Neural cell (in vitro differentiated cells): ENCODE measurements around the gene DROSHA. TPM values are rescaled to one million over a fixed set of nuclear protein-coding genes. Genes with fewer than 3 reads are reported as not detected.

ENCODE experiments used
- H2AFZ ChIP-seq: fragments of 200-600, 300-800 bp; sonication (generic), shearing (Covaris generic); 2 replicates; pipeline ENCODE4 v1.6.0; 2014; ENCODE audit warnings: low read depth, mild to moderate bottlenecking, antibody characterized with exemption, low read length, moderate library complexity
- H3F3A ChIP-seq: fragments of 200-600 bp; shearing (Covaris generic); 2 replicates; pipeline ENCODE4 v1.6.1; 2016; ENCODE audit warnings: mild to moderate bottlenecking, moderate library complexity, mixed read lengths, antibody characterized with exemption, low read length; ENCODE audit not compliant: insufficient read depth, poor library complexity, severe bottlenecking
- H3K27ac ChIP-seq: fragments of 200-600, 300-800 bp; sonication (generic), shearing (Covaris generic); 2 replicates; pipeline ENCODE4 v1.5.1; 2014; ENCODE audit warnings: mild to moderate bottlenecking, low read length, moderate library complexity
- H3K27me3 ChIP-seq: fragments of 300-800, 200-600 bp; sonication (generic), shearing (Covaris generic); 2 replicates; pipeline ENCODE4 v1.6.0; 2014; ENCODE audit warnings: mild to moderate bottlenecking, low read depth, low read length, moderate library complexity; ENCODE audit not compliant: insufficient read depth
- H3K36me3 ChIP-seq: fragments of 300-800, 200-600 bp; sonication (generic), shearing (Covaris generic); 2 replicates; pipeline ENCODE4 v1.5.1; 2014; ENCODE audit warnings: mild to moderate bottlenecking, antibody characterized with exemption, low read length, moderate library complexity; ENCODE audit not compliant: insufficient read depth
- H3K4me2 ChIP-seq: fragments of 300-800, 200-600 bp; sonication (generic), shearing (Covaris generic); 2 replicates; pipeline ENCODE4 v1.6.0; 2014; ENCODE audit warnings: mild to moderate bottlenecking, low read length
- H3K4me3 ChIP-seq: fragments of 300-800, 200-600 bp; sonication (generic), shearing (Covaris generic); 2 replicates; pipeline ENCODE4 v1.5.1; 2014; ENCODE audit warnings: mild to moderate bottlenecking, low read length, moderate library complexity
- H3K79me2 ChIP-seq: fragments of 200-600 bp; shearing (Covaris generic); replicated peaks from 2 replicates; pipeline ENCODE4 v1.6.0; 2014; ENCODE audit warnings: mild to moderate bottlenecking, low read length, moderate library complexity; ENCODE audit not compliant: insufficient read depth
- H3K9ac ChIP-seq: fragments of 300-800, 200-600 bp; sonication (generic), shearing (Covaris generic); 2 replicates; pipeline ENCODE4 v1.6.1; 2016; ENCODE audit warnings: mild to moderate bottlenecking, low read length, mixed read lengths
- H3K9me2 ChIP-seq: fragments of 200-600 bp; shearing (Covaris generic); 2 replicates; pipeline ENCODE4 v1.6.1; 2016; ENCODE audit warnings: mild to moderate bottlenecking, low read length, mixed read lengths; ENCODE audit not compliant: insufficient read depth
- H3K9me3 ChIP-seq: fragments of 200-600, 300-800 bp; sonication (generic), shearing (Covaris generic); 2 replicates; pipeline ENCODE4 v1.6.1; 2016; ENCODE audit warnings: mild to moderate bottlenecking, mixed run types, low read length, moderate library complexity, mixed read lengths
- H4K20me1 ChIP-seq: fragments of 200-600 bp; shearing (Covaris generic); 2 replicates; pipeline ENCODE4 v1.6.1; 2016; ENCODE audit warnings: mild to moderate bottlenecking, mixed run types; ENCODE audit not compliant: insufficient read depth
- CTCF ChIP-seq: fragments of 450-650 bp; IDR thresholded peaks from 2 replicates; pipeline ENCODE4 v1.5.1; 2014; ENCODE audit warnings: antibody characterized with exemption, mild to moderate bottlenecking, moderate library complexity; ENCODE audit not compliant: poor library complexity, severe bottlenecking
- EP300 ChIP-seq: fragments of 450-650 bp; conservative IDR thresholded peaks from 2 replicates; pipeline ENCODE4 v1.6.1; 2014; ENCODE audit warnings: antibody characterized with exemption, mild to moderate bottlenecking, moderate library complexity; ENCODE audit not compliant: poor library complexity, severe bottlenecking
- EZH2 ChIP-seq: fragments of 200-600, 300-800 bp; shearing (Covaris generic), sonication (generic); IDR thresholded peaks from 2 replicates; pipeline ENCODE4 v1.6.1; 2014; ENCODE audit warnings: antibody characterized with exemption, low read length, borderline replicate concordance, mild to moderate bottlenecking; ENCODE audit not compliant: insufficient read depth, poor library complexity, severe bottlenecking
- MXI1 ChIP-seq: fragments of 450-650 bp; conservative IDR thresholded peaks from 2 replicates; pipeline ENCODE4 v1.6.1; 2014; ENCODE audit warnings: antibody characterized with exemption, mild to moderate bottlenecking; ENCODE audit not compliant: poor library complexity, severe bottlenecking
- POLR2AphosphoS5 ChIP-seq: IDR thresholded peaks from 2 replicates; pipeline ENCODE4 v1.6.1; 2012
- RAD21 ChIP-seq: fragments of 450-650 bp; conservative IDR thresholded peaks from 2 replicates; pipeline ENCODE4 v1.6.1; 2014; ENCODE audit warnings: antibody characterized with exemption, mild to moderate bottlenecking, moderate library complexity
- SMC3 ChIP-seq: fragments of 450-650 bp; conservative IDR thresholded peaks from 2 replicates; pipeline ENCODE4 v1.6.1; 2014; ENCODE audit warnings: antibody characterized with exemption, mild to moderate bottlenecking, moderate library complexity; ENCODE audit not compliant: poor library complexity
- TAF1 ChIP-seq: IDR thresholded peaks from 2 replicates; pipeline ENCODE4 v1.6.1; 2012; ENCODE audit warnings: low read depth
- polyA plus RNA-seq: library from polyadenylated mRNA; depleted of rRNA; stranded (reverse); fragments of >200 nt; gene quantifications from 2 replicates; pipeline ENCODE4 v1.2.3, GENCODE V29; 2014
- TF ChIP-seq, protein P1 (sequence below): IDR thresholded peaks from 2 replicates; pipeline ENCODE4 v1.6.1; 2012; ENCODE audit warnings: borderline replicate concordance

The DROSHA gene
- polyA plus RNA-seq, 1 donor from 2014 or later, result 88.5 TPM

DNA sequence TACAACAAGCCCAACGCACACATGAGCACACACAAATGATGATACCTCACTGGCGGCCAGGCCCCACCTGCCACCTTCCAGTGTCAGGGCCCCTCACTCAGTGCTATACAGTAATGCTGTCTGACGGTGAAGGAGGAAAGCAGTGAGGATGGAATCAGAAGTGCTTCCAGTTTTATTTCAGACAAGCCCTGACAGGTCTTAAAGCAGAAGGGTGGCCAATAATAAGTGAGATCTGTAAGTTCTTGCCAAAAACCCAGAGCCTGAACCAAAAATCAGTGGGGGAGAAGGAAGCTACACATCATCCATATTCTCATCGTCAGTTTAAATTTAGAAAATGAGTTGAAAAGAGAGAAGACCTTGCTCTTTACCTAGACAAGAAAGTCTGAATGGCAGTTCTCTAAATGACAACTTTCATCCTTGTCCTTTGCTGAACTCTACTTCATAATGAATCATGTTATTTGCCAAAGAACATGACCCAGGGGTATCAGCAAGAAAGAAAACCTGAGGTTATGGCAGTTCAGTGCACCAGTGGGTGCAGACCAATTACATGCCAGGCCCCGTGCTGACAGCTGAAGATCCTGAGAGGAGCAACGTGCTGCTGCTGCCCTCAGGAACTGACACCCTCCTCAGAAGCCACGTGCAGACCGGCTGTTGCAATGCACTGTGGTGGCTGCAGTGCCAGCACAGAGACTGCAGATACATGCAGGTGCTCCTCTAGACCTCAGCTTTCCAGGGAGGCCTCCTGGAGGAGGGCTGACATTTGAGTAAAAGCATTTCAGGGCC is 118.7 kb downstream of the DROSHA start:
- H3K9ac ChIP-seq, result no peak overlapping the region
- H3K4me3 ChIP-seq, result no peak overlapping the region
- H3K27ac ChIP-seq, result no peak overlapping the region
- no peaks in the 10 kb centered on the region for H3K9me3 ChIP-seq
- H3K36me3 ChIP-seq, result peaks cover 5% of the 10 kb centered on the region
- no peaks in the 10 kb centered on the region for H4K20me1 ChIP-seq
- H3K4me2 ChIP-seq, result no peak overlapping the region
- no peaks in the 10 kb centered on the region for H3K9me2 ChIP-seq
- no peak for TF ChIP-seq POLR2AphosphoS5
- TF ChIP-seq MXI1, result no peak
- no peak for TF ChIP-seq RAD21
- no peak for TF ChIP-seq SMC3
- no peak for TF ChIP-seq EP300
- no peak for TF ChIP-seq CTCF
- TF ChIP-seq TAF1, result no peak
- TF ChIP-seq, protein P1, sequence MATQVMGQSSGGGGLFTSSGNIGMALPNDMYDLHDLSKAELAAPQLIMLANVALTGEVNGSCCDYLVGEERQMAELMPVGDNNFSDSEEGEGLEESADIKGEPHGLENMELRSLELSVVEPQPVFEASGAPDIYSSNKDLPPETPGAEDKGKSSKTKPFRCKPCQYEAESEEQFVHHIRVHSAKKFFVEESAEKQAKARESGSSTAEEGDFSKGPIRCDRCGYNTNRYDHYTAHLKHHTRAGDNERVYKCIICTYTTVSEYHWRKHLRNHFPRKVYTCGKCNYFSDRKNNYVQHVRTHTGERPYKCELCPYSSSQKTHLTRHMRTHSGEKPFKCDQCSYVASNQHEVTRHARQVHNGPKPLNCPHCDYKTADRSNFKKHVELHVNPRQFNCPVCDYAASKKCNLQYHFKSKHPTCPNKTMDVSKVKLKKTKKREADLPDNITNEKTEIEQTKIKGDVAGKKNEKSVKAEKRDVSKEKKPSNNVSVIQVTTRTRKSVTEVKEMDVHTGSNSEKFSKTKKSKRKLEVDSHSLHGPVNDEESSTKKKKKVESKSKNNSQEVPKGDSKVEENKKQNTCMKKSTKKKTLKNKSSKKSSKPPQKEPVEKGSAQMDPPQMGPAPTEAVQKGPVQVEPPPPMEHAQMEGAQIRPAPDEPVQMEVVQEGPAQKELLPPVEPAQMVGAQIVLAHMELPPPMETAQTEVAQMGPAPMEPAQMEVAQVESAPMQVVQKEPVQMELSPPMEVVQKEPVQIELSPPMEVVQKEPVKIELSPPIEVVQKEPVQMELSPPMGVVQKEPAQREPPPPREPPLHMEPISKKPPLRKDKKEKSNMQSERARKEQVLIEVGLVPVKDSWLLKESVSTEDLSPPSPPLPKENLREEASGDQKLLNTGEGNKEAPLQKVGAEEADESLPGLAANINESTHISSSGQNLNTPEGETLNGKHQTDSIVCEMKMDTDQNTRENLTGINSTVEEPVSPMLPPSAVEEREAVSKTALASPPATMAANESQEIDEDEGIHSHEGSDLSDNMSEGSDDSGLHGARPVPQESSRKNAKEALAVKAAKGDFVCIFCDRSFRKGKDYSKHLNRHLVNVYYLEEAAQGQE, result no peak
- TF ChIP-seq EZH2, result no peak
- no peaks in the 10 kb centered on the region for H3K79me2 ChIP-seq
- H3K27me3 ChIP-seq, result no peaks in the 10 kb centered on the region
- no peak overlapping the region for H2AFZ ChIP-seq
- no peaks in the 10 kb centered on the region for H3F3A ChIP-seq

- TF ChIP-seq TAF1 (no peak), CTCF (no peak), MXI1 (no peak), EP300 (no peak), SMC3 (no peak)
- TF ChIP-seq, protein P1, result no peak
- no peaks in the 10 kb centered on the region for H3K9me2 ChIP-seq
- H3K4me2 ChIP-seq, result no peak overlapping the region
- no peak overlapping the region for H3K4me3 ChIP-seq
- no peak overlapping the region for H2AFZ ChIP-seq
- H3K79me2 ChIP-seq, result no peaks in the 10 kb centered on the region
- H4K20me1 ChIP-seq, result no peaks in the 10 kb centered on the region
- H3K9me3 ChIP-seq, result no peaks in the 10 kb centered on the region
- H3K36me3 ChIP-seq, result peaks cover 5% of the 10 kb centered on the region
- H3K27ac ChIP-seq, result no peak overlapping the region
- H3F3A ChIP-seq, result no peaks in the 10 kb centered on the region
- no peaks in the 10 kb centered on the region for H3K27me3 ChIP-seq
- H3K9ac ChIP-seq, result no peak overlapping the region
Measured at GRCh38 chr5:31412324-31412723, 119.6 kb downstream of the DROSHA start.
